Airway epithelial cell (primary cell): ENCODE measurements around the gene CABP4. TPM values are rescaled to one million over a fixed set of nuclear protein-coding genes. Genes with fewer than 3 reads are reported as not detected.

Source experiments
- total RNA-seq: library from RNA; depleted of rRNA; stranded (reverse); fragments of >200 nt; gene quantifications from 2 replicates; pipeline ENCODE4 v1.2.3, GENCODE V29; 2015

Gene CABP4
- not detected in 2 replicates for total RNA-seq

DNA sequence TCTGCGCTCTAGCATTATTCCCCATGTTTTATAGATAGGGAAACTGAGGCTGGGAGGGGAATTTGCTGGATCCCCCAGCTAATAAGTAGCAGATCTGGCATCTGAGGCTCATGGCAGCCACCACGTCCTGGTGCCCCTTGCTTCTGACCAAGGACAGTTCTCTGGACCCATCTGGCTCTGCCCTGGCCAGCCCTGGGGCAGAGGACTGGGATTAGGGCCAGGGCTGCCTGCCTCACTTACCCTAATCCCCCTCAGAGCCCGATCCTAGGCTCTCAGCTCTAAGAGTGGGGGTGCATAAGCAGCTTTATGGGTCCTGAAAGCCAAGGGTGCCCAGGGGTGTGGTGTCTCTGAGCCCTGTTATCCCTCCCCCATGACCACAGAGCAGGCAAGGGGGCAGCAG is at the start of gene CABP4:
Gene CABP4, plus strand, starts transcription at position 301 of the 400 bp plus-strand sequence. Its CDS starts 70 bp downstream, at position 371.

DNA sequence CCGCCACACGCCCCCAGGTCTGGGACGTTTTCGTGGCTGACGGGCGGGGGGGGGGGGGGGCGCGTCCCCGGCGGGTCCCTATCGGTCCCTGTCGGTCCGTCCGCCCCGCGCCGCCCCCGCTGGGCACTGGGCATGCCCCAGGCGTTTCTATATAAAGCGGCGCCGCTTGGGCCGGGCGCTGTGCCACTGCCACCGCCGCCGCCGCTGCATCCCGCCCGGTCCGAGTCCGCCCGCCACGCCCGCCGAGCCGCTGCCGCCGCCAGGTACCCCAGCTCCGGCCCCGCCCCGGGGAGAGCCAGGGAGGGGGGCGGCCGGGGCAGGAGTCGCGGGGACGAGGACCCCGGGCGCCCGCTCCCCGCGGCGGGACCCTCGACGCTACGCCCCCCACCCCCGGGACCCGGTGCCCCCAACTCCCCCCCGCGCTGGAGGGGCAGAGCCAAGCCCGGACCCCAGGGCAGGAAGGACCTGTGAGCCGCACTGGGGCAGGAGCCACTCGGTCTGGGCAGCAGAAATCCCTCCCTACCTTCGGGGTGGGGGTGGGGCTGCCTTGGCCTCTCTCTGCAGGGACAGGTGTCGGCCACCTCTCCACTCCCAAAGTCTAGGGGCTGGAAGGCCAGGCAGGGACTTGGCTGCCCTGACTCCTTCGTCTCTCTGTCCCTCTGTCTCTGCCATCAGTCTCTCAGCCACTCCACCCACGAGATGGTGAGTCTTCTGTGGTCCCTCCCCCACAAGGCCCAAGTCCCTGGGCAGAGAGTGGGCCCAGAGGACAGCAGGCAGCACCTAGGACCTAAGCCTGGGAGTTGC is 39.5 kb upstream of the CABP4 start, which contains the start of gene CARNS1:
Gene CARNS1, plus strand, starts transcription at position 178 of the 804 bp plus-strand sequence. Its CDS starts 522 bp downstream, at position 700.

DNA sequence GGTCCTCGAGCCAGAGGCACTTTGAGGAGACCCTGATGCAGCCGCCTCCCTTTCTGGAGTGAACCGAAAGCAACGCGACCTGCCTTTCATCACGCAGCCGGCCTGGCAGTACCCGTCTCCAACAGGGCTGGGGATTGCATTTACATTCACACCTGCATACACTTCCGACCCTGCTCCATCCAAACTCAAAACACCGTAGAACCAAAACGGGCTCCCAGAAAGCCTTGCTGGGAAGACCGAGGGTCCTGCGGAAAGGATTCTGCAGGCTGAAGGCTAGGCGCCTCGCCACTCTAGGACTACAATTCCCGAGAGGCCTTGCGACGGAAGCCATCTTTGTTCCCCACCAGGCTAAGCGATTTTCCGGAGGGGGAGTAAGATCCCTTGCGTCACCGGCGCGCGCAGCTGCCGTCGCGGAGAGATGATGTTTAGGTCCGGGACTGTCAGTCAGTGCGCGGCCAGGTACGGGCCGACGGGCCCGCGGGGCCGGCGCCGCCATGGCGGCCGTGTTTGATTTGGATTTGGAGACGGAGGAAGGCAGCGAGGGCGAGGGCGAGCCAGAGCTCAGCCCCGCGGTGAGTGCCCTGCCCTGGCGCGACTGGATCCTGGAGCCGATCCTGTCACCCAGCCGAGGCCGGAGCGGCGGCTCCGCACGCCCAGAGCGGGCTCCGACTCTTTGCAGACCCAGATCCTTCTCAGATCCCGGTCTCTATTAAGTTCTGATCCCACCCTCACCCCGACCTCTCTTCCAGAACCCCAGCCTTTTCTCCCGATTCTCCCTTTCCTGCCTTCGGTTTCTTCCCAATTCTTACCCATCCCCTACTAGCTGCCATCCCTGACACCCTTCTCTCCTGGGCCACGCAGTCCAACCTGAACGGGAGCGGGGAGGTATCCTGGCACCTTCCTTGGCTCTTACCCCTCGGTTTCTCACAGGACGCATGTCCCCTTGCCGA is 26.8 kb upstream of the CABP4 start, which contains the start of gene RPS6KB2:
Gene RPS6KB2, plus strand, starts transcription at position 443 of the 950 bp plus-strand sequence. Its CDS starts 52 bp downstream, at position 495.

DNA sequence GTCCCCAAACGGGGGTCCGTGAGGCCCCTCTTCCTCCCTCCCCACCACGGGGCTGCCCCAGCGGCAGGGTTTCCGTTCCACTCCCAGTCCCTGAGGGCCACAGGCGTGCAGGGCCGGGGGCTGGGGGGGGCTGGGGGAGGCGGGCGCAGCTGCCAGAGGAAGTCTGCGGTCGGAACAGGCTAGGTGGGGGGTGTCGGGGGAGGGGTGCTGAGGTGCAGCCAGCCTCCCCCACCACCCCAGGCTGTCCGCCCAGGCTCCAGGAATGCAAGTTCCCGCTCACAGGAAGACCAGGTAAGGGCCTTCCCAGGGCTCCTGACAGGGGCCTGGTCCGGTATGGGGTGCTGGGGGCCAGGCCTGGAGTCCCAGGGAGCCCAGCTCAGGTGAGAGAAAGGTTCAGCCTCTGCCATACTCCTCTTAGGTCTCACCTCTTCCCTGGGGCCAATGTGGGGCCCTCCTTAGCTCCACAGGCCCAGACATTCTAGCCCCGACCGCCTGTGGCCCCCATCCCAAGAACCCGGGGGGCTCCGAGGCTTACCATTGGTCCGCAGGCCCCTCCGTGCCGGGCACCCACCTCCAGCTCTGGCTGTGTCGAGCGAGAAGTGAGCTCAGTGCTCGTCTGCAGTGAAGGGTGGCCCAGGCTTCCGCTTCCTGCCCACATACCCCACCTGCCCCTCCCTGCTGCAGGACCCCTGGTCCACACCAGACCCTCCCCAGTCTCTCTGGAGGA is 17.9 kb upstream of the CABP4 start, which contains the start of gene PTPRCAP:
Gene PTPRCAP, minus strand, starts transcription at position 601 of the 727 bp plus-strand sequence. Its CDS starts 63 bp downstream, at position 538.

DNA sequence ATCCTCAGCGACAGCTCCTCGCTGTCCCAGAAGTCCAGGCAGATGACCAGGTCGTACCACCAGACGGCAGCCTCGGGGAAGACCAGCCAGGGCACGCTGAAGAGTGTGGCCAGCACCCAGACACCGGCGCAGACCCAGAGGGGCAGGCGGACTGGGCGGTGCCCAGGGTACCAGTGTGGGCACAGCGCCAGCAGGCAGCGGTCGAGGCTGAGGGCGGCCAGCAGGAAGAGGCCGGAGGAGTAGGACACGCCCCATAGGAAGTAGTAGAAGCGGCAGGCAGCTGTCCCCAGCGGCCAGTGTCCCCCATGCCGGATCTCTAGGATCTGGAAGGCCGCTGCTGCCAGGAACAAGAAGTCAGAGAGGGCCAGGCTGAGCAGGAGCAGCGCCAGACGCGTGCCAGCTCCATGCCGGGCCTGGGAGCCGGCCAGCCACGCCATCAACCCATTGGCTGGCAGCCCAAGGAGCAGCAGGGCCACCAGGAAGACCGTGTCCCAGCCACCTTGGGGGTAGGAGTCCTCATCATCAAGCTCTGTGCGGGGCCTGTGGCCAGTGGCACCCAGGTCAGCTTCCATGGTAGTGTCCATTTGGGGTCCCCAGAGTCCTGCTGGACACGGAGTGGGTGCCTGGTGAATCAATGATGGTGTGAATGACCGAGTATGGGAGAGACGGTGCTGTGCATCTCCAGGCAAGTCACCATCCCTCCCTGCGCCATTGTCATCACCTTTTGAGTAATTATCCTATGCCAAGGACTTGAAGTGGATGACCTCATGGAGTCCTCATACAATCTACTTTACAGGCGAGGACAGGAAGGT is 2.8 kb upstream of the CABP4 start, which contains the start of gene GPR152:
Gene GPR152, minus strand, starts transcription at position 589 of the 812 bp plus-strand sequence. Its CDS starts 5 bp downstream, at position 584.

DNA sequence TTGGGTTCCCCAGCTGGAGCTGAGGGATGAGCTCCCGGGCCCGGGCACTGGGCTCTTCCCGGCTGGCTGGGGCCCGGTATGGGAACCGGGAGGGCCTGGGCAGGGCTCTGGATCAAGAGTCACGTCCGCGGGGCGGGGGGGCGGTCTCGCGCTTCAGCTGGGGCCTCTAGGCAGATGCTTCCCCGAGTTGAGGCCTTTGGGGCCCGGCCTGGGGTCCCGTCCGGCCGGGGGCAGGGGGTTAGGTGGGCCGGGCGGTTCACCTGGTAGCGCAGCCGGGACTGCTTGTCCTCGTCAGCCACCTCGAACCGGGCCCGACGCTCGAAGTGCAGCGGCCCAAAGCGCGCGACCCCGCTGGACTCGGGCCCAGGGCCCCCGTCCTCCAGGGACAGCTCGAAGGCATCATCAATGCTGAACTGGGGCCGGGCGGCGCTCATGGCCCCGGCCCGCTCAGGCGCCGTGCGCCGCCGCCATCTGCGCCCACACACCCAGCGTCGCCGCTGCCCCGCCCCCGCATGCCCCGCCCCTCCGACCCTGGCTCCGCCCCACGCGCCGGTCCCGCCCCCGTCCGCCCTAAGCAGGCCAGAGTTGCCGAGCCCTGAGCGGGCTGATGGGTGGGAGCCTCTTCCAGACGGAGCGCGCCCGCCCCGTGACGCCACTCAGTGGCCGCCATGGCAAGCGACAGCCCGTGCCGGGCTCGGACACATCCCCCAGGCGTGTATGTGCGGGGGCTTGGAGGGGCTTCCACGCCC is 13.8 kb downstream of the CABP4 start, which contains the start of gene TMEM134:
Gene TMEM134, minus strand, starts transcription at position 493 of the 749 bp plus-strand sequence. Its CDS starts 59 bp downstream, at position 434.

GRCh38 chr11:67482827-67483798 is 28.0 kb downstream of the CABP4 start, which contains the start of gene AIP:
TSS of gene AIP (plus strand) at chr11:67483026. CDS start at chr11:67483159, 133 bp downstream.

GRCh38 chr11:67504950-67505581 is 49.9 kb downstream of the CABP4 start, which contains the start of gene PITPNM1:
TSS of gene PITPNM1 (minus strand) at chr11:67505363. CDS start at chr11:67504180, 1,183 bp downstream.

DNA sequence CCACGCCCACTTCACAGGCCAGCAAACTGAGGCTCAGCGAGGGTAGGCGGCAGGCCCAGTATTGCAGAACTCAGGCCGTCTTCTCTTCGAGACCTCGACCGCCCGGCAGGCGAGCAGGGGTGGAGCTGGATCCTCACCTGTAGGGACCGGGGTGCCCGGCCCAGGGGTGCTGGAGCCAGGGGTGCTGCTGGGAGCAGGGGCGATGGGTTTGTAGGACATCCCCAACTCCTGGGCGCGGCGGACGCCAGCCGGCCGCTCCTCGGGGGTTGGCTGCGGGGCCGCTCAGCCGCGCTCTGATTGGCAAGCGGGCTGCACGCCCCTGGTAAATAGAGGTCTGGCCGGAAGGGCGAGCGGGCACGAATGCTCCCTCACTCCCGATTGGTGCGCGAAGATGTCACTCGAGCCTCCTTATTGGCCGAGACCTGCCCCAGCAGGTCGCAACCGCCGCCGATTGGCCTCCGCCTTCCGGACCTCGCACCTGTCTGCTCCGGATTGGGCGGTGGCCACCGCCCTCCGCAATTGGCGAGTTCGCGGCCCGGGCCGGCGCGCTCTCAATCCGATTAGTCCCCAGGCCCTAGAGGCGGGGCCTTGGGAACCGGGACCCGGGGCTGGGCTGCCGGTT is 52.8 kb downstream of the CABP4 start, which contains the start of gene CDK2AP2:
Gene CDK2AP2, minus strand, starts transcription at position 299 of the 622 bp plus-strand sequence. Its CDS starts 80 bp downstream, at position 219.

Other genes starting within 250 kb of the CABP4 start
- 64.9 and 65.5 TPM in 2 replicates for gene GRK2, start 188.9 kb upstream of the CABP4 start, total RNA-seq
- gene ANKRD13D, start 166.1 kb upstream of the CABP4 start, total RNA-seq: 42.7 and 47.8 TPM in 2 replicates
- 79.6 and 98.2 TPM in 2 replicates for gene SSH3, start 151.8 kb upstream of the CABP4 start, total RNA-seq
- gene POLD4, start 101.8 kb upstream of the CABP4 start, total RNA-seq: 124 and 172 TPM in 2 replicates
- 6.1 and 8.5 TPM in 2 replicates for gene CLCF1, start 81.8 kb upstream of the CABP4 start, total RNA-seq
- 15.8 and 16.1 TPM in 2 replicates for gene RAD9A, start 63.4 kb upstream of the CABP4 start, total RNA-seq
- 245 and 263 TPM in 2 replicates for gene PPP1CA, start 53.5 kb upstream of the CABP4 start, total RNA-seq
- not detected in 2 replicates for gene TBC1D10C, start 51.3 kb upstream of the CABP4 start, total RNA-seq
- gene CARNS1, start 39.7 kb upstream of the CABP4 start, total RNA-seq: 0.07 TPM in 1 of 2 replicates, not detected in the other
- gene RPS6KB2, start 26.9 kb upstream of the CABP4 start, total RNA-seq: 79.5 and 85.2 TPM in 2 replicates
- gene PTPRCAP, start 17.7 kb upstream of the CABP4 start, total RNA-seq: 0.33 TPM in 1 of 2 replicates, not detected in the other
- 70.7 and 81.5 TPM in 2 replicates for gene CORO1B, start 11.9 kb upstream of the CABP4 start, total RNA-seq
- gene GPR152, start 2.6 kb upstream of the CABP4 start, total RNA-seq: not detected in 2 replicates
- gene TMEM134, start 13.9 kb downstream of the CABP4 start, total RNA-seq: 86.5 and 87.6 TPM in 2 replicates
- gene AIP, start 27.7 kb downstream of the CABP4 start, total RNA-seq: 56.6 and 63.5 TPM in 2 replicates
- 43.8 and 49.0 TPM in 2 replicates for gene PITPNM1, start 50.0 kb downstream of the CABP4 start, total RNA-seq
- gene CDK2AP2, start 52.8 kb downstream of the CABP4 start, total RNA-seq: 45.8 and 61.4 TPM in 2 replicates
- gene CABP2, start 68.1 kb downstream of the CABP4 start, total RNA-seq: not detected in 2 replicates
- 3,208 and 4,619 TPM in 2 replicates for gene GSTP1, start 128.5 kb downstream of the CABP4 start, total RNA-seq
- gene NDUFV1, start 151.6 kb downstream of the CABP4 start, total RNA-seq: 254 and 281 TPM in 2 replicates
- gene NUDT8, start 174.6 kb downstream of the CABP4 start, total RNA-seq: 18.3 and 21.0 TPM in 2 replicates
- not detected in 2 replicates for gene TBX10, start 184.4 kb downstream of the CABP4 start, total RNA-seq
- not detected in 2 replicates for gene ACY3, start 195.4 kb downstream of the CABP4 start, total RNA-seq
- gene ALDH3B2, start 219.3 kb downstream of the CABP4 start, total RNA-seq: 43.2 and 65.4 TPM in 2 replicates